GM12872 (cell line): ENCODE measurements around the gene PTPRT.

Experiments
- TF ChIP-seq, protein P1 (sequence below): IDR thresholded peaks from 3 replicates; pipeline ENCODE4 v1.5.1; 2011; ENCODE audit warnings: low read depth, mild to moderate bottlenecking, low read length, moderate library complexity; ENCODE audit not compliant: insufficient read depth

Gene PTPRT

DNA sequence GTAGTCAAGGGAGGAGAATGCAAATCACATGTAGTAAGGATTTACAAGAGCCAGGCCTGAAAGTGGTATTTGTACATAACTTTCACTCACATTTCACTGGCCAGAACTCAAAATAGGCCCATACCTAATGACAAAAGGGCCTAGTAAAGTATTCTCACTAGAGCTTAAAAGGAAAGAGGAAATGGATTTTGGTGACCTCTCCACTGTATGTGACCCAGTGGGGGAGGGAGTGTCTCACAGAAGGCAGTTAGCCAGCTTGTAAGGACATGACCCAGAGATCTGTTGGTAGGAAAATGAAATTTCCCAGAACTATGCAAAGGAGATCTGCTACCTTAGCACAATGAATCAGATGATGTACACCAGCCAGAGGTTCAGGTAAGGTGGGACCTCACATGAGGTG lies 124.4 kb downstream of the PTPRT start:
- TF ChIP-seq, protein P1, sequence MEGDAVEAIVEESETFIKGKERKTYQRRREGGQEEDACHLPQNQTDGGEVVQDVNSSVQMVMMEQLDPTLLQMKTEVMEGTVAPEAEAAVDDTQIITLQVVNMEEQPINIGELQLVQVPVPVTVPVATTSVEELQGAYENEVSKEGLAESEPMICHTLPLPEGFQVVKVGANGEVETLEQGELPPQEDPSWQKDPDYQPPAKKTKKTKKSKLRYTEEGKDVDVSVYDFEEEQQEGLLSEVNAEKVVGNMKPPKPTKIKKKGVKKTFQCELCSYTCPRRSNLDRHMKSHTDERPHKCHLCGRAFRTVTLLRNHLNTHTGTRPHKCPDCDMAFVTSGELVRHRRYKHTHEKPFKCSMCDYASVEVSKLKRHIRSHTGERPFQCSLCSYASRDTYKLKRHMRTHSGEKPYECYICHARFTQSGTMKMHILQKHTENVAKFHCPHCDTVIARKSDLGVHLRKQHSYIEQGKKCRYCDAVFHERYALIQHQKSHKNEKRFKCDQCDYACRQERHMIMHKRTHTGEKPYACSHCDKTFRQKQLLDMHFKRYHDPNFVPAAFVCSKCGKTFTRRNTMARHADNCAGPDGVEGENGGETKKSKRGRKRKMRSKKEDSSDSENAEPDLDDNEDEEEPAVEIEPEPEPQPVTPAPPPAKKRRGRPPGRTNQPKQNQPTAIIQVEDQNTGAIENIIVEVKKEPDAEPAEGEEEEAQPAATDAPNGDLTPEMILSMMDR = no peak

DNA sequence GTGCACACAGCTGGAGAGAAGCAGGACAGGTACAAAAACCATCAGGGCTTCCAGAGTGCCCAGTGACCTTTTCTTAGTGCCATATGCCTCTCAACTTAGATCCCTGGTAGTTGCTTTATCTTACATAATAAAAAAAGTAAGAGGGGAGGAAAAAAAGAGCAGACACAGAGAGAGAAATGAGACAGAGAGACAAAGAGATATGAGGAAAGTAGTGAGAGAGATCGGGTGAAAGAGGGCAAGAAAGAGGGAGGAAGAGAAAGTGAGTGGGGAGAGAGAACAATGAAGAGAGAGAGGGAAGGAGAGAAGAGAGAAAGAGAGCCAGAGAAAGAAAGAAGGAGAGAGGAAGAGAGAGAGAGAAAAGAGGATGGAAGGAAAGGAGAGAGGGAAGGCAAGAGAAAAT lies 131.6 kb downstream of the PTPRT start:
- TF ChIP-seq, protein P1 = no peak

DNA sequence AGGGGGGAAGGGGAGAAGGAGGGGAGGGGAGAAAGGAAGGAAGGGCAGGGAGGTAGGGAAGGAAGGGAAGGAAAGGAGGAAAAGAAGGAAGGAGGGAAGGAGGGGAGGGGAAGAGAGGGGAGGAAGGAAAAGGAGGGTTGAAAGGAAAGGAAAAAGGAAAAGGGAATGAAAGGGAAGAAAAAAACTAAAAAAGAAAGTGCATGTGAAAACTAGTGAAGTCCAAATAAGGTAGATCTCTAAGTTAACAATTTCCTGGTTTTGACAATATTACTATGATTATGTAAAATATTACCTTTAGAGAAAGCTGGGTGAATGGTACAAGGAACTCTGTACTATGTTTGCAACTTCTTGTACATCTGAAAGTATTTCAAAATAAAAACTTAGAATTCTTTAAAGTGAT lies 132.4 kb downstream of the PTPRT start:
- TF ChIP-seq, protein P1 = no peak

DNA sequence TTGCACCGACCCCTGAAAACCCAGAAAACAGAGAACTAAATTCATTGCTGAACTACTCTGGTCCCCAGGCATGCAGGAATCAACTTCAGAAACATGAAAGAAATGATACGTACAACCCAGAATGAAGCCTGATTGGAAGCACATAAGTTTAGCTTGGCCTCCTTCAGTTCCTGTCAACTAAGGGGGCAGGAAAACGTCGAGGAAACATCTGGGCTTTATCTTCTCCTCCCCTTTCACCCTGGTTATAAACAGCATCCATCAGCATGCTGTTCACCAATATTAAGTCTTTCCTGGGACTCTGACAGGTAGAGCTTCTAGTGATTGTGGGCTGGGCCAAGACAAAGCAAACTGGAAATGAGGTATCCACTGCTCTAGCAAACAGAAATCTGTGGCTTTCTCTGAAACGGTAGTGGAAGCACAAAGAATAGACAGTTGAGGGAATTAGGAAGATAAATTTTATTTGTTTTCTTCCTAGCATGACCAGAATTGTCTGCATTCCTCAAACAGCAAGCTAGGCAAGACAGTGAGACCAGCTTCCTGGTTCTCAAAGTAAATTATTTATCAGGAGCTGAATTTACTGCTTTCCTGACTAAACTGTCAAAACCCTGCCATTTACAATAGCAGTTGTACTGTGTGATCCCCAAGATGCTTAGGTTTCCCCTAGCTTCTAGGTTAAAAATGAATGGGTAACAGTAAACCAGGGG lies 134.4 kb downstream of the PTPRT start:
- TF ChIP-seq, protein P1 = no peak

DNA sequence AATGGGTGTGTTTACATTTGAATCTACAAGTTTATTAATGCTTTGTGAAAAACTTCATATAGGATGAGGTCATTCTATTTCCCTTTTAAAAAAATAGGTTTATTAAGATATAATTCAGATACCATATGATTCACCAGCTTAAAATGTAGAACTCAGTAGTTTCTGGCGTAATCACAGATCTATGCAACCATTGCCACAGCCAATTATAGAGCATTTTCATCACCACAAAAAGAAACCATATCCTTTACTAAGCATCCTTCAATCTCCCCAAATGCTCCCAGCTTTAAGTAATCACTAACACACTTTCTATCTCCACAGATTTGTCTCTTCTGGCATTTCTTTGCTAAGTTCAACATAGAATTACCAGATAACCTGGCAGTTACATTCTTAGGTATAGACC lies 137.2 kb downstream of the PTPRT start:
- TF ChIP-seq, protein P1 = no peak

DNA sequence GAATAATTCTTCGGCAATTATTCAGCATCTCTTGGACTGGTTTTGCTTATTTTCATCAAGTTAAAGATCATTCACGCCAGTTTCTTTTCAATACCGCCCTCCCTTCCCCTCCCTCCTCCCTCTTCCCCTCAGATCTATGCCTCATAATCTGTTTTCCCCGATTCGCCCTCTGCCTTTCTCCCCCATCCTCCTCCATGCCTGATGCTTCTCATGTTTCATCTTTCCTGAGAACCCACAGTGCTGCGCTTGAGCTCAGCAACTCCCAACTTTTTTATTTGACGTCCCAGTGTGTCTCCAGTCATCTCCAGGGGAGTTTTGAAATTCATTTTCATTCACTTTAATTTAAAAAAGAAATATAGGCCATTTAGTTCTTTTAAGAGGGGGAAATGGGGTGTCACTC lies 142.7 kb downstream of the PTPRT start:
- TF ChIP-seq, protein P1 = no peak

DNA sequence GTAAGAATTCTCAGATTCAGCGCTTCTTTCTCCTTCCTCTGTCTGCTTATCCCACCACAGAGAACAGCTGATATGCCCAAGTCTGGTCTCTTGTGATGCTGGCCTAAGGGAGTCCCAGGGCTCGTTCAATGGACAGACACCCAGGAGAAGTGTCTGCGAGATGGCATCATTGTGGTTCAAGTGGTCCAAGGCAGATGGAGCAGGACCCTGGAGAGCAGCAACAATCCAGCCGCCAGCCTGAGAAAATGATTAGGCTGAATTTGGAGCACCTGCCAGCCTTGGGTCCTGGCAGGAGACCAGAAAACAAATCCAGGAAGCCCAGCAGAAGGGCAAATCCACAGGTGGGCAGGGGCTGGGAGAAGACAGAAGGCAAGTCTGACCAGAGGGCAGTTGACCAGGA lies 145.8 kb downstream of the PTPRT start:
- TF ChIP-seq, protein P1 = no peak

DNA sequence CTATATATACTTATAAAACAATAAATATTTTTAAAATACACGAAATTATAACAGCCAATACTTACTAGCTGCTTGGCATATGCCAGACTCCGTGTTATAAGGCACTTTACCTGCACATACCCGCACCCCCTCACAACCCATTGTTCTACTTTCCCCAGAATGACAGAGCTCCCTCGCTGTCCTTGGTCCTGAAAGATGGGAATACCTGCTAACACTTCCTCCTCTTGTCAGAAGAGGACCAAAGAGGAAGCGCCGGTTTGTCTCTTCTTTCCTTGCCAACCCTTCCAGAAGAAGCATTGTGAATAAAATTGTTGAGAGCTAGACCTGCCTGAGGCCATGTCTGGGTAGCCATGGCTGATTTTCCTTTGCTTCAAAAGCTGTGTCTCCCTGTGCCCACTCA lies 149.3 kb downstream of the PTPRT start:
- TF ChIP-seq, protein P1 = no peak
